ENCODE results near the gene TIMM21. TPM values are rescaled to one million over a fixed set of nuclear protein-coding genes. Genes with fewer than 3 reads are reported as not detected.

The TIMM21 gene
- total RNA-seq, 1 donor from 2014 or later: 28.4 TPM

- Mint-ChIP-seq H3K27ac (no peak overlapping the region), H3K4me3 (no peak overlapping the region)
Observed at GRCh38 chr18:74175658-74176057, 27.3 kb downstream of the TIMM21 start.

GRCh38 chr18:74178884-74179283 is 30.6 kb downstream of the TIMM21 start:
- H3K4me3 Mint-ChIP-seq: no peak overlapping the region
- Histone ChIP-seq H3F3A (ENCODE audit: low read depth) (no peaks in the 10 kb centered on the region), H2AFZ (replicated peaks) (no peak overlapping the region), H3K79me2 (ENCODE audit: low read depth) (no peaks in the 10 kb centered on the region), H3K9ac (no peak overlapping the region), H3K9me3 (ENCODE audit: low read depth) (no peaks in the 10 kb centered on the region), H3K36me3 (no peaks in the 10 kb centered on the region), H4K20me1 (ENCODE audit: low read depth) (no peaks in the 10 kb centered on the region), H3K27ac (no peak overlapping the region), H3K4me3 (no peak overlapping the region), H3K4me1 (peaks cover 4% of the 10 kb centered on the region), H3K4me2 (no peak overlapping the region), H3K27me3 (no peaks in the 10 kb centered on the region)
- H3K9me3 Mint-ChIP-seq: peaks cover 2% of the 10 kb centered on the region
- DNase-seq (ENCODE audit: low spot score): no peak
- no peak overlapping the region for H3K27ac Mint-ChIP-seq
- no peak for TF ChIP-seq EZH2 (IDR thresholded peaks at IDR 0.05)
- TF ChIP-seq CTCF (IDR thresholded peaks at IDR 0.05): no peak
- TF ChIP-seq EZH2phosphoT487 (IDR thresholded peaks at IDR 0.05): no peak
- H3K4me1 Mint-ChIP-seq: peaks cover 3% of the 10 kb centered on the region
- no peaks in the 10 kb centered on the region for H3K36me3 Mint-ChIP-seq
- H3K27me3 Mint-ChIP-seq (ENCODE audit: insufficient read depth, low read depth): no peaks in the 10 kb centered on the region

More at GRCh38 chr18:74175658-74176057, 27.3 kb downstream of the TIMM21 start:
- H3K9me3 Mint-ChIP-seq: peaks cover 2% of the 10 kb centered on the region
- H3K79me2 ChIP-seq (ENCODE audit: low read depth): no peaks in the 10 kb centered on the region
- H3K27ac ChIP-seq: no peak overlapping the region
- H3K36me3 ChIP-seq: no peaks in the 10 kb centered on the region
- no peaks in the 10 kb centered on the region for H3K27me3 ChIP-seq
- H3K27me3 Mint-ChIP-seq (ENCODE audit: insufficient read depth, low read depth): peaks cover 4% of the 10 kb centered on the region
- H3K9ac ChIP-seq: no peak overlapping the region
- no peaks in the 10 kb centered on the region for H3K9me3 ChIP-seq (ENCODE audit: low read depth)
- no peaks in the 10 kb centered on the region for H3K4me1 Mint-ChIP-seq
- no peaks in the 10 kb centered on the region for H4K20me1 ChIP-seq (ENCODE audit: low read depth)
- no peak for DNase-seq (ENCODE audit: low spot score)
- no peak overlapping the region for H3K4me2 ChIP-seq
- H3K36me3 Mint-ChIP-seq: no peaks in the 10 kb centered on the region
- H2AFZ ChIP-seq (replicated peaks): no peak overlapping the region
- no peak for TF ChIP-seq EZH2 (IDR thresholded peaks at IDR 0.05)
- no peak for TF ChIP-seq CTCF (IDR thresholded peaks at IDR 0.05)
- no peak for TF ChIP-seq EZH2phosphoT487 (IDR thresholded peaks at IDR 0.05)
- H3F3A ChIP-seq (ENCODE audit: low read depth): no peaks in the 10 kb centered on the region
- no peaks in the 10 kb centered on the region for H3K4me1 ChIP-seq
- no peak overlapping the region for H3K4me3 ChIP-seq

GRCh38 chr18:74179623-74180199 is 31.4 kb downstream of the TIMM21 start:
- TF ChIP-seq EZH2phosphoT487 (IDR thresholded peaks at IDR 0.05): no peak
- TF ChIP-seq CTCF (IDR thresholded peaks at IDR 0.05): no peak
- TF ChIP-seq EZH2 (IDR thresholded peaks at IDR 0.05): no peak
- Mint-ChIP-seq H3K27ac (no peak overlapping the region), H3K4me1 (peaks cover 3% of the 10 kb centered on the region), H3K27me3 (ENCODE audit: insufficient read depth, low read depth) (no peaks in the 10 kb centered on the region), H3K4me3 (no peak overlapping the region), H3K9me3 (peaks cover 2% of the 10 kb centered on the region), H3K36me3 (no peaks in the 10 kb centered on the region)
- Histone ChIP-seq H3K4me1 (peaks cover 13% of the 10 kb centered on the region), H3K9me3 (ENCODE audit: low read depth) (no peaks in the 10 kb centered on the region), H3K9ac (no peak overlapping the region), H2AFZ (replicated peaks) (no peak overlapping the region), H3K79me2 (ENCODE audit: low read depth) (no peaks in the 10 kb centered on the region), H4K20me1 (ENCODE audit: low read depth) (no peaks in the 10 kb centered on the region), H3K36me3 (no peaks in the 10 kb centered on the region), H3F3A (ENCODE audit: low read depth) (no peaks in the 10 kb centered on the region), H3K4me3 (no peak overlapping the region), H3K27me3 (no peaks in the 10 kb centered on the region), H3K4me2 (no peak overlapping the region), H3K27ac (no peak overlapping the region)
- DNase-seq (ENCODE audit: low spot score): no peak
